GM19351 (cell line): Measurements from ENCODE around the gene MOBP.
"Not testable (repeated sequence)": the region's sequence is repeated elsewhere in the genome, so short reads cannot be mapped to it uniquely, and the experiment has no call there.

Experiments
- ATAC-seq: cut with Tn5 transposase; IDR thresholded peaks from one replicate; pipeline ENCODE4 v1.9.1; 2021; ENCODE audit warnings: mild to moderate bottlenecking, moderate library complexity; ENCODE audit not compliant: unreplicated experiment

Gene MOBP, protein sequence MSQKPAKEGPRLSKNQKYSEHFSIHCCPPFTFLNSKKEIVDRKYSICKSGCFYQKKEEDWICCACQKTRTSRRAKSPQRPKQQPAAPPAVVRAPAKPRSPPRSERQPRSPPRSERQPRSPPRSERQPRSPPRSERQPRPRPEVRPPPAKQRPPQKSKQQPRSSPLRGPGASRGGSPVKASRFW

DNA sequence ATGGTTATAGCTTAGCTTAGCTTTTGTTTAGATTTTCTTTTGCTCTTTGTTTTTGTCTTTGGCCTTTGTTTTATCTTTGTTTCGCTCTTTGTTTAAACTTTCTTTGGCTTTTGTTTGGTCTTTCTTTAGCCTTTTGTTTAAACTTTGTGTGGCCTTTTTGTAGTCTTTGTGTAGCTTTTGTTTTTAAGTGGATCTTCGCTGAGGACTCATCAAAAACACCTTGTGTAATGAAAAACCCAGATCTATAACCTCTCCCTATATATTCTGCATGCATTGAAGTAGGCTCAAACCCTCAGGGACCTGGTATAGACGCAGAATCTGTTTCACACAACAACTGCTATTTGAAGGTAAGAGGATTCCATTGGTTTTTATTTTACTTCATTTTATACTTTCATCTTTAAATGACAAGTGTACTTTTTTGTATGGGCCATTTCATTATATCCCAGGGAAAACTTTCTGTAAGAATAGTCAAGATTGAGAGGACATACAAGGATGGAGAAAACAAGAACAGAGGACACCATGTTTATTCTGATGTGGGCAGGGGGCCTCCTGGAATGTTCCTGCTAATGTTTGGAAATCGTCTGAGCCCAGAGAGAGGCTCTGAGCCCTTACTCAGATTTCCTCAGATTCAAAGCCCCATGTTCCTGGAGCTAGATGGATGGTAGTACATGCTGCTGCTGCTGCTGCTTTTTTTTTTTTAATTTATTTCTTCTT, at the start of gene MOBP:
Gene MOBP (plus strand): TSS at position 287 of the 714 bp plus-strand sequence. CDS start 34,390 bp downstream, outside the sequence.
- ATAC-seq = no peak

DNA sequence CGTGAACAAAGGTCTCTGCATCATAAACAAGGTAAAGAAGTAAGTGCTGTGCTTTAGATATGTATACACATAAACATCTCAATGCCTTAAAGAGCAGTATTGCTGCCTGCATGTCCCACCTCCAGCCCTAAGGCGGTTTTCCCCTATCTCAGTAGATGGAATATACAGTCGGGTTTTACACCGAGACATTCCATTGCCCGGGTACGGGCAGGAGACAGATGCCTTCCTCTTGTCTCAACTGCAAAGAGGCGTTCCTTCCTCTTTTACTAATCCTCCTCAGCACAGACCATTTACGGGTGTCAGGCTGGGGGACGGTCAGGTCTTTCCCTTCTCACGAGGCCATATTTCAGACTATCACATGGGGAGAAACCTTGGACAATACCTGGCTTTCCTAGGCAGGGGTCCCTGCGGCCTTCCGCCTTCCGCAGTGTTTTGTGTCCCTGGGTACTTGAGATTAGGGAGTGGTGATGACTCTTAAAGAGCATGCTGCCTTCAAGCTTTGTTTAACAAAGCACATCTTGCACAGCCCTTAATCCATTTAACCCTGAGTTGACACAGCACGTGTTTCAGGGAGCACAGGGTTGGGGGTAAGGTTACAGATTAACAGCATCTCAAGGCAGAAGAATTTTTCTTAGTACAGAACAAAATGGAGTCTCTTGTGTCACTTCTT, 48.8 kb upstream of the MOBP start:
- not testable (repeated sequence) for ATAC-seq

DNA sequence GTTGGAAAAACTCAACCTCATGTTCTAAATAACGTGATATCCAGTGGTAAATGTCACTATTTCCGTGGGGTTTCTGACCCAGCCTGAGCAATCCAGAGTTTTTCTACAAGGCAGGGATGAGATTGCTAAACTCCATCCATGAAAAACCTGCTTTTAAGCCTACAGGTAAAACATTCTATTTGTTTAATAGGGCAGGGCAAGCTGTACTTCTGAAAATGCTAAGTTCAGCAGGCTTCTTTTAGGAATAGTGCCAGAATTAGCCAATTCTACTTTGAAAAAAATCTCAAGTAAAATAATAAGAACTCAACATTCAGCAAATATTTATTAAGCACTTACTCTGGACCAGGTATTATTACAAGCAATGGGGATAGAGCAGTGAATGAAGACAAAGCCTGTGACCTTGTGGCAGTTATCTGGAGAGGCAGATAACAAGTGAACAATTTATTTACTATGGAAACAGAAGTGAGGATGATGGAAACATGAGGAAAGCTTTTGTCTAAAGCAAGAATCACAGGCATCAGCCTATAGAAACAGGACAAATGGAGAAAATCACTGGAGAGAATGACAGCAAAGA, 47.7 kb upstream of the MOBP start:
- no peak for ATAC-seq

DNA sequence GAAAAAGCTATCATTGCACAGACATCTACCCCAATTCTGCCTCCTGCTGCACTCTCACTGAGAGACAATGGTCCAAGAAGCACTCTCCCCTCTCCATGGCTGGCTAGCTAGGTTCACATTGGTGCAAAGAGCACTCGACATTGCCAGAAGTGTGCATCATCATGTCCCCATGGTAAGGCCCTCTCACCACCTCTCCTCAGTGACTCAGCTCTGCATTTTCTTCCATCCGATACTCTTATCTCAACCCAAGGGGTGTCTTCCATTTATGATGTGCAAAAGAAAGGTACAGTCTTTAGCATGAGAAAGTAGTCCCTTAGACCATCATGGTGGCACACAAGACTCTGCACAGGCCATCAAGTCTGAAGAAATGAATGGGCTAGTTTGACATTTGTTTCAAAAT, 46.9 kb upstream of the MOBP start:
- ATAC-seq = no peak

DNA sequence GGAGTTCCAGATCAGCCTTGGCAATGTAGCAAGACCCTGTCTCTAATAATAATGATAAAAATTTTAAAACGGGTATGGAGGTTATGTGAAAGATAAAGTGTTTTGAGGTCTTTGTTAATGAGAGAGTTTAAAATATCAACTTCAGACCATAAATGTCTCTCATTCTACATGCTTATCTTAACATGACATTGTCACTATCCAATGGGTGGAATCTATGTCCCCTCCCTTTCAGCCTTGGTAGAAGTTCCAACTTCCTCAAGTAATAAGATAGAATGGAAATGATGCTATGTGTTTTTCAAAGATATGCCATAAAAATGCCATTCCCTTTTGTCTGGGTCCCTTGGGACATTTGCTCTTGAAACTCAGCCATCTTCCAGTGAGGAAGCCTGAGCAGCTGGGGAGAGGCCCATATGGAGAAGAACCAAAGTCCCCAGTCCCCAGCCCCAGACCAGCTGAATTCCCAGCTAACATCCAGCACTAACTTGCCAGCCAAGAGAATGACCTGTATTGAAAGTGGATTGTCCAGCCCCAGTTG, 44.0 kb upstream of the MOBP start:
- ATAC-seq = no peak

DNA sequence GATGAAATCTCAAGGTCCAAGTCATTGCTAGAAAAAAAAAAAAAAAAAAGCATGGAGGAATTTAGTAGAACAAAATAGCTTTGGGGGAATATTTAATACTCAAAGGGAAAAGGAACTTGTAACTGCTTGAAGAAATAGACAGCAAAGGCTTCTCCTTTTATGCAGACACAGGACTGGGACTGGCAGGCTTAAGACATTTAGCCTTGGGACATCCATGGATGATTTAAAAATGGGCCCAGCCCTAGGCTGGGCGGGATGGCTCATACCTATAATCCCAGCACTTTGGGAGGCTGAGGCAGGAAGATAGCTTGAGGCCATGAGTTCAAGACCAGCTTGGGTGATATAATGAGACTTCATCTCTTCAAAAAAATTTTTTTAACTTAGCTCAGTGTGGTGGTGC, 41.2 kb upstream of the MOBP start:
- no peak for ATAC-seq

DNA sequence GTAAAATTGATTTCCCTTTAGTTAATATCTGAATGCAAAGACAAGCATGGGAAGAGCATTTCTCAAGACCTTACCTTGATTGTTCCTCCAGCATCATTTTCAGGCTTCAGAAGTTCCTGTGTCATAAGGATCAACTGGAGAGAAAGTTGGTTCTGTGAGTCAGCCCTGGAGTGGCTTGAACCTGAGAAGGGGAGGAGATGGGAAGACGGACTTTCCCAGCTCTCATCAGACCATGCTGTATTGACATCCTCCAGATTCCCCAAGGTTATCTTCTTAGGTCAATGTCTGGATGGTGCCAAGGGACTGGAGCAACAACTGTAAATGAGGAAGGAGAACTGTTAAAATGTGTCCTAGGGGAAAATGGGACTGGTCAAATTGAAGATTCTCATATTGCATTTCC, 40.0 kb upstream of the MOBP start:
- ATAC-seq = no peak

DNA sequence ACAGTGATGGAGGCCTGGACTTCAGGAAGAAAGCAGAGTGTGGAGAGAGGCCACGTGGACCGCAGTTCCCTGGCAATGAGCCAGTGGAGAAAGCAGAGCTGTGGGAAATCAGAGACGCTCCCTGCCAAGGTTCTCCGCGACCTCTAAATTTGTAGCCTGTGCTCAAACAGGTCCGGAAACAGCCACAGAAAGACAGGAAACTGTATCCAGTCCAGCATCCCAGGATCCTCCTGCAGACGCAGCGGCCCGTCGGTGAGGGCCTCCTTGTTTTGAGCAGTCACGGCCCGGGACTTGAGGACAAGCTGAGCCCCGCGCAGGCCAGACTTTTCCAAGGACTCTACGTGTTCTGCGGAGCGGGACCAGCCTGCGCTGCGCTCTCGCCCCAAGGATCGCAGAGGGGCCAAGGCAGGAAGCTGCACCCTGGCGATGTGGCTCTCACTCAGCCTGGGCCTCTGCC, 38.7 kb upstream of the MOBP start:
- no peak for ATAC-seq

DNA sequence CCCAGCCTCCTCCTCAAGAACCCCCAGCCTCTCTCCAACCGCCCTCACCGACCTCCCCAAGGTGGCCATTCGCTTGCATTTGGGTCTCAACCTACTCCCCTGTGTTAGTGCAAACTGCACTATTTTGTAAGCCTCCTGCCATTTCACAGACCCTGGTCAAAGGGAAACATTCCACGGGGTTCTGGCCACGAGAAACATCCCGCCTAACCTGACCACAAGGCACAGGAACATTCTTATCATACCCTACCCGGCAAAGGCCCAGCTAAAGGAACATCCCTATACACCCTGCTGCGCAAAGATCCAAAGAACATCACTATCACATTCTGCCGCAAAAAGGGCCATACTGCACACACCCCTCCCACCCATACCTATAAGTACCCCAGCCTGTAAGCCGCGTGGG, 38.0 kb upstream of the MOBP start:
- no peak for ATAC-seq

DNA sequence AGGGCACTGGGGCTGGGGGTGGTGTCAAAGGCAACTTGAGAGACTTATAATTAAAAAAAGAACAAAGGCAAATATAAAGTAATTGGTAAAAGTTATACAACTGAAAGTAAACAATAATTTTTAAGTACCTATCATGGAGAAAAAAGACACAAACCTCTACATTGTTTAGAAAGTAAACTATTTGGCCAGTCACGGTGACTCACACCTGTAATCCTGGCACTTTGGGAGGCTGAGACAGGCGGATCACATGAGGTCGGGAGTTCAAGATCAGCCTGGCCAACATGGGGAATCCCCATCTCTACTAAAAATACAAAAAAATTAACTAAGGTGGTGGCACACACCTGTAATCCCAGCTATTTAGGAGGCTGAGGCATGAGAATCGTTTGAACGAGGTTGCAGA, 35.1 kb upstream of the MOBP start:
- ATAC-seq = no peak

DNA sequence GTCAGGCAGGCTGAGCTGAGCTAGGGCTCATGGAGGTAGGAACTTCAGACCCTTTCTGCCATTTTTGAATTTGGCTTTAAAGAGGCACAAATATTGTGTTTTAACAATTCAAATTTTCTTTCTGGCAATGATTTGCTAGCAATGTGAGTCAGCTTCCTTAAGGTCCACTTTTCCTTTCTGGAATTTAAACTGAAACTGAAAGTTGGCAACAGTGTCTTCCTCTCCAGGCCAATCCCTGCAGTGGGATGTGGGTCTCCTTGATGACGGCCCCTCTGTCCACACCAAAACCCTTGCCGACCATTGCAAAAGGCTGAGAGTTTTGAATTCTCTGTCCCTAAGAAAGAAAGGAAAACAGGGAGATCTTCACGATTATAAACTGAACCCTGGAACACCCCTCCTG, 33.8 kb upstream of the MOBP start:
- ATAC-seq = no peak

DNA sequence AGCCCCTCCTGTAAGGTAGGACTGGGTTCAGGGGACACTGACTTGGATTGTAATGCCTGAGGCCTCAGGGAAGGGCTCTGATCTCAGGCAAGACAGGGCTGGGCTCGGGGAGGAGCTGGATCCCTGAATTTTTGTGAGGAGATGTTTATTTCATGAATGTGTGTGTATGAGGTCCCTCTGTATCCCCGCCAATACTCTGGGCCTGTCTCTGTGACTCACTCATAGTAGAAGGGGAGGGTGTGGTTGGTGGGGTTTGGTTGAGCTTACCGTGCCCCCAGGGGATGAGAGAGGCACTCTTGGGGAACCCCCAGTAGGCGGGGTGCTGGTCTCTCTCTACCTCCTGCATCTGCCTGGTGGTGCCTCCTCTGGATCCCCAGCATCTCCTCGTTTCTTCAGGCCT, 32.9 kb upstream of the MOBP start:
- ATAC-seq = peak; percentile 75

DNA sequence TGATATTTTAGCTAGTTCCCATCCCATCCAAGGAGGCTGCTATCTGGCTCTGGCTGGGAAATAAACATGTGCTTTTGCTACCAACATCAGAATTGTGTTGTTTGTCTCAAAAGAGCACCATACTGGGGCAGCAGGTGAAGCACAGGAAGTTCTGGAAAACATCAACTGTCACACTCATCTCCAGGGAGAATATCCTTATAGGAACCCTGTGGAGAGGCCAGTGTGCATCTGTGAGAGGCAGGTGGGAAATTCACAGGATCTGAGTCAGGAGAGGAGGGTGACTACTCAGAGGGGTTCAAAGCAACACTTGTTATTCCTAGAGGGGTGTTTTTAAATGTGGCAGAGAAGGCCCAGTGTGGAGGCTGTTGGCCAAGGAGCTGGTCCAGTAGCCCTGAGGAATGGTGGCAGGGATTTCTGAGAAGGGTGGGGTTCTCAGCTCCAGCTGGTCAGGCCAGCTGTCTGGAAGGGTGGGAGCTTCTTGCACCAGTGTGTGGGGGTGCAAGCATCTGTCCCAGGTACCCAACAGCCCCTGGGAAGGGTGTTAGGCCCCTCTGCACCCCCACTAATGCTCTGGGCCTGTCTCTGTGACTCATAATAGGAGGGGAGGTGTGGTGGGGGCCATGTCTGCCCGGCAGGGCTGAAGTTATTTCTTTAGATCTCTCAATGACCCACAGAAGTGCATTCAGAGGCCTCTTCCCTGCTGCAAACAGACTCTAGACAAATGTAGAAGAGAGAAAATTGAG, 32.3 kb upstream of the MOBP start:
- ATAC-seq = no peak

DNA sequence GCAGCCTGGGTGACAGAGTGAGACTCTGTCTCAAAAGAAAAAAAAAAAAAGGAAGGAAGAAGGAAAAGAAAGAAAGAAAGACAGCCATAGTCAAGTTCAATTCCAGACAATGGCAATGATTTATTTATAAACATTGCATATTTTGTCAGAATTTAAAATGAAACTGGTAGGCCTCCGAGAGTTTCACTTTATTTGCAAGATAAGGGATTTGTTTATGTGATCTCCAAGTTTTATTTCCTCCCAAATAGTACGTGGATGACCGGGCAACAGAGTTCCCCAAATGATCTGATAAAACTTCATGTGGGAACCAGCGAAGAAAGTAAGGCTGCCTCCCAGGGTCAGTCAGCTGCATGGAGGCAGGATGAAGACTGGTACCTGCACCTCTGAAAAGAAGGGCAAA, 28.6 kb upstream of the MOBP start:
- ATAC-seq = no peak

DNA sequence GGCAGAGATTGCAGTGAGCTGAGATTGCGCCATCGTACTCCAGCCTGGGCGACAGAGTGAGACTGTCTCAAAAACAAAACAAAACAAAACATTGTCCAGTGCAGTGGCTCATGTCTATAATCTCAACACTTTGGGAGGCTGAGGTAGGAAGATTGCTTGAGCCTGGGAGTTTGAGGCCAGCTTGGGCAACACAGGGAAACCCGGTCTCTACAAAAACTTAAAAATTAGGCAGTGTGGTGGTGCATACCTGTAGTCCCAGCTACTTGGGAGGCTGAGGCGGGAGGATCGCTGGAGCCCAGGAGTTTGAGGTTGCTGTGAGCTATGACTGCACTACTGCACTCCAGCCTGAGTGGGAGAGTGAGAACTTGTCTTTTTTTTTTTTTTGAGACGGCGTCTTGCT, 27.2 kb upstream of the MOBP start:
- ATAC-seq = no peak

DNA sequence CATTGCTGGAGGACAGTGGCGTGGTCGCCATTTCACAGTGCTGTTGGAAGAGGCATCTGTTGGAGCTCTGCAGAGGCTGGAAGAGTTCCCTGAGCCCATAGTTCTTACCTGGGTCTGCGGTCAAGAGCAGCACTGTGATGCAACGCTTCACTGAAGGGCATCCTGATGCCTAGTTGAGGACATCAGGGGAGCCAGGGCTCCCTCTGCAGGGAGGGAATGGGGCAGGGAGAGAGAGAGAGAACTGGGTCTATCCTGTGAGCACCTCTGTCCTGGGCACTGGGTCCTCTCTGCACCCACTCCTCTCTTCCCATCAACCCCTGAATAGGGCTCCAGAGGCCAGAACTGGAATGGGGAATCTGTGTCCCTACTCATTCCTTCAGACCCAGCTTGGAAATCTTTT, 23.9 kb upstream of the MOBP start:
- ATAC-seq = no peak

DNA sequence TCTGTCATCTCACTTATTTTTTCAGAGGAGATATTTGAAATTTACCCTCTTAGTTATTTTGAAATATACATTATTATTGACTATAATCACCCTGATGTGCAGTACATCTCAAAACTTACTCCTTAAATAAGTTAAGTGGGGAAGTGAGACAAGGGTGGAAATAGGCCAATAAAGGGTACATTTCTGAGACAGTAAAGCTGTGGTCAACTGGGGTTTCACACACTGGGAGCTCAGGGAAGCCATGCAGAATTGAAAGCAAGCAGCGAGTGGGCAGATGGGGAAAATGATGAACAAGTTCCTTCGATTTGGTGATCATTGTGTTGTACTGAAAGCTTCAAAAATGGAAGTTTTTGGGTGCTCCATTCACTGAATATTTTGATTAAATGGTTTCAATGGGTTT, 21.6 kb upstream of the MOBP start:
- no peak for ATAC-seq

DNA sequence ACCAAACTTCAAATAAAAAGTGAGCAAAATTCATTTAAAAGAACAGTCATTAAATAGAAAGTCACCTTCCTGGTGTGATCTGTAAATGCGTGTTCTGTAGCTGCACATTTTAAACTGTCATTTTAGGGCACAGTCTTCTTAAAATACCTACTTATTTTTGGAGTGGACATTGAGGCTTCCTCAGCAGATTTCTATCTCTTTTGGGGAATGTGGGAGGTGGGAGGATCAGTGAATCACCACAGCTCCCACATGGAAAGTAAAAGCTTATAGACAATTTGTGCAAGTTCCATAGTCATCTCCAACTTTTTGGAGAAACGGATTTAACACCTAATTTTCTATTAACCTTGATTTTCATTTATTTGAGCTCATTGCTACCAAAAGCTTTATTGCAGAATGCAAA, 21.0 kb upstream of the MOBP start:
- ATAC-seq = no peak

DNA sequence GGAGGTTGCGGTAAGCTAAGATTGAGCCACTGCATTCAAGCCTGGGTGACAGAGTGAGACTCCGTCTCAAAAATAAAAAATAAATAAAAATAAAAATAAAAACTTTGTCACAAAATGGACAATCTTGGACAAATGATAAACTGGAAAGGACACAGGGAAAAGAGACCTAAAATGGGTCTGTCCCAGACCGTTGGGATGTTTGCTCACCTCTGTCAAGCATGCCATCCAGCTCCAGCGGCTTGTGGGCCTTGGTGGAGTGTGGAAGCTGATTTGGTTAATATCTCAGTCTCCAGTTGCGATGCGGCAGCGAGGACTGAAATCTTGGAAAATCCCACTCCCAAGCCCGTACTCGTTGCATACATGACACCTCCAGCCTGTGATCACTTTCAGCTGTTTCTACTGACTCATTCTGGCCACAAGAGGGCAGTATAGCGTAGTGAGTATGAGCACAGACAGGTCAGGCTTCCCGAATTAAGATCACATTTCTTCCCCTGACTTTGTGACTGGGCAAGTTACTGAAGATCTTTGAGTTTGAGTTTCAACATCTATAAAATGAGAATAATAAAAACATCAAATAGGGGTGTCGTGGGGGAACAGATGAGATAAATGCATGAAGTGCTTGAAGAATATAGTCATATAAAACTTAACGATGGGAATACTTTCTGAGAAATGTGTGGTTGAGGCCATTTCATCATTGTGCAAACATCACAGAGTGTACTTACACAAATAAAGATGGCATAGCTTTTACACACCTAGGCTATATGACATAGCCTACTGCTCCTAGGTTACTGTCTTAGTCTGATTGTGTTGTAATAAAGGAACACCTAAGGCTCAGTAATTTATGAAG, 19.6 kb upstream of the MOBP start:
- ATAC-seq = peak; percentile 93
